HG03135 (cell line): ENCODE measurements around the gene DCUN1D1.

Experiments used
- ATAC-seq: cut with Tn5 transposase; IDR thresholded peaks from one replicate; pipeline ENCODE4 v1.9.1; 2021; ENCODE audit warnings: mild to moderate bottlenecking, moderate library complexity; ENCODE audit not compliant: unreplicated experiment

DCUN1D1 gene

GRCh38 chr3:182937293-182938051, 42.9 kb downstream of the DCUN1D1 start:
- peak; percentile 95 for ATAC-seq

- ATAC-seq: no peak
Observed at GRCh38 chr3:182936918-182937285, 43.4 kb downstream of the DCUN1D1 start.

GRCh38 chr3:182936239-182936917, 44.0 kb downstream of the DCUN1D1 start:
- no peak for ATAC-seq

- no peak for ATAC-seq
Observed at GRCh38 chr3:182935803-182936202, 44.5 kb downstream of the DCUN1D1 start.

- peak; percentile 12 for ATAC-seq
Observed at GRCh38 chr3:182925944-182926337, 54.4 kb downstream of the DCUN1D1 start.

GRCh38 chr3:182925330-182925943, 54.9 kb downstream of the DCUN1D1 start:
- peak; percentile 94 for ATAC-seq

GRCh38 chr3:182921665-182922355, 58.5 kb downstream of the DCUN1D1 start:
- no peak for ATAC-seq

- ATAC-seq: no peak
Observed at GRCh38 chr3:182920515-182921084, 59.7 kb downstream of the DCUN1D1 start.

- no peak for ATAC-seq
Observed at GRCh38 chr3:182919866-182920357, 60.4 kb downstream of the DCUN1D1 start.

- no peak for ATAC-seq
Observed at GRCh38 chr3:182917134-182917533, 63.2 kb downstream of the DCUN1D1 start.

GRCh38 chr3:182914341-182914740, 66.0 kb downstream of the DCUN1D1 start:
- peak; percentile 39 for ATAC-seq

GRCh38 chr3:182913889-182914288, 66.4 kb downstream of the DCUN1D1 start:
- ATAC-seq: peak; percentile 86

GRCh38 chr3:182912474-182912873, 67.9 kb downstream of the DCUN1D1 start:
- no peak for ATAC-seq

GRCh38 chr3:182911782-182912111, 68.6 kb downstream of the DCUN1D1 start:
- no peak for ATAC-seq

GRCh38 chr3:182910936-182911781, 69.2 kb downstream of the DCUN1D1 start:
- no peak for ATAC-seq

GRCh38 chr3:182909318-182910040, 70.9 kb downstream of the DCUN1D1 start:
- no peak for ATAC-seq

GRCh38 chr3:182908471-182908870, 71.9 kb downstream of the DCUN1D1 start:
- ATAC-seq: no peak

GRCh38 chr3:182906036-182906435, 74.3 kb downstream of the DCUN1D1 start:
- no peak for ATAC-seq

- no peak for ATAC-seq
Observed at GRCh38 chr3:182905623-182906022, 74.7 kb downstream of the DCUN1D1 start.
